OCI-LY1 (cell line): ENCODE data around the gene GLI2.

Experiments used
- H2AFZ ChIP-seq: fragments of 200-600 bp; sonication (generic), shearing (Covaris generic); 2 replicates; pipeline ENCODE4 v1.6.0; 2014; ENCODE audit warnings: antibody characterized with exemption, mild to moderate bottlenecking, low read length
- H3F3A ChIP-seq: fragments of 200-600 bp; sonication (generic), shearing (Covaris generic); 2 replicates; pipeline ENCODE4 v1.6.0; 2014; ENCODE audit warnings: mild to moderate bottlenecking, antibody characterized with exemption, low read length, moderate library complexity; ENCODE audit not compliant: insufficient read depth
- H3K27ac ChIP-seq: fragments of 200-600 bp; sonication (generic); 2 replicates; pipeline ENCODE4 v1.5.1; 2014; ENCODE audit warnings: low read length, mixed run types, mild to moderate bottlenecking, low read depth; ENCODE audit not compliant: poor library complexity, severe bottlenecking
- H3K27me3 ChIP-seq: fragments of 200-600 bp; sonication (generic); 2 replicates; pipeline ENCODE4 v1.6.0; 2014; ENCODE audit warnings: antibody characterized with exemption, mild to moderate bottlenecking, low read length, moderate library complexity; ENCODE audit not compliant: insufficient read depth
- H3K36me3 ChIP-seq: fragments of 200-600 bp; sonication (generic); 2 replicates; pipeline ENCODE4 v1.6.1; 2014; ENCODE audit warnings: mild to moderate bottlenecking, antibody characterized with exemption, low read length, moderate library complexity, mixed read lengths; ENCODE audit not compliant: insufficient read depth
- H3K4me1 ChIP-seq: fragments of 200-600 bp; sonication (generic); 2 replicates; pipeline ENCODE4 v1.5.1; 2014; ENCODE audit warnings: mild to moderate bottlenecking, low read length, moderate library complexity; ENCODE audit not compliant: insufficient read depth, severe bottlenecking
- H3K4me2 ChIP-seq: fragments of 200-600 bp; sonication (generic), shearing (Covaris generic); 2 replicates; pipeline ENCODE4 v1.6.1; 2014; ENCODE audit warnings: low read length
- H3K4me3 ChIP-seq: fragments of 200-600 bp; sonication (generic); 2 replicates; pipeline ENCODE4 v1.5.1; 2014; ENCODE audit warnings: low read length, low read depth, mild to moderate bottlenecking, mixed read lengths; ENCODE audit not compliant: poor library complexity, severe bottlenecking
- H3K79me2 ChIP-seq: fragments of 200-600 bp; shearing (Covaris generic); 2 replicates; pipeline ENCODE4 v1.6.1; 2016; ENCODE audit warnings: mixed run types, low read length, mixed read lengths; ENCODE audit not compliant: insufficient read depth
- H3K9ac ChIP-seq: fragments of 200-600 bp; sonication (generic), shearing (Covaris generic); 2 replicates; pipeline ENCODE4 v1.6.1; 2014; ENCODE audit warnings: mild to moderate bottlenecking, low read length, mixed read lengths
- H3K9me2 ChIP-seq: fragments of 200-600 bp; sonication (generic), shearing (Covaris generic); 2 replicates; pipeline ENCODE4 v1.6.1; 2014; ENCODE audit warnings: low read depth, mild to moderate bottlenecking, low read length, mixed read lengths
- H3K9me3 ChIP-seq: fragments of 200-600 bp; shearing (Covaris generic); 2 replicates; pipeline ENCODE4 v1.6.1; 2014; ENCODE audit warnings: low read length, mixed read lengths
- H4K20me1 ChIP-seq: fragments of 200-600 bp; sonication (generic), shearing (Covaris generic); 2 replicates; pipeline ENCODE4 v1.6.0; 2016; ENCODE audit warnings: mild to moderate bottlenecking, low read length; ENCODE audit not compliant: insufficient read depth
- CTCF ChIP-seq: fragments of 200-600 bp; sonication (generic), shearing (Covaris generic); IDR thresholded peaks from 2 replicates; pipeline ENCODE4 v1.5.1; 2017; ENCODE audit warnings: mild to moderate bottlenecking, antibody characterized with exemption, low read length, moderate library complexity, mixed read lengths
- EZH2 ChIP-seq: fragments of 200-600 bp; sonication (generic), shearing (Covaris generic); IDR thresholded peaks from 2 replicates; pipeline ENCODE4 v1.8.0; 2017; ENCODE audit warnings: borderline replicate concordance, mixed run types, mild to moderate bottlenecking, antibody characterized with exemption, low read length, moderate library complexity, mixed read lengths

Gene GLI2

GRCh38 chr2:120761911-120762310, 26.2 kb downstream of the GLI2 start:
- TF ChIP-seq EZH2 (no peak), CTCF (no peak)
- 0 out of 2 replicates have a peak, but pooled peaks cover 3% of the 10 kb centered on the region for H3K27me3 ChIP-seq
- no peaks in the 10 kb centered on the region for H4K20me1 ChIP-seq
- H3K4me3 ChIP-seq: no peak overlapping the region
- H3K9ac ChIP-seq: no peak overlapping the region
- no peak overlapping the region for H3K4me2 ChIP-seq
- H3K4me1 ChIP-seq: no peaks in the 10 kb centered on the region
- H3K27ac ChIP-seq: no peak overlapping the region
- no peaks in the 10 kb centered on the region for H3F3A ChIP-seq
- H2AFZ ChIP-seq: no peak overlapping the region
- no peaks in the 10 kb centered on the region for H3K79me2 ChIP-seq
- H3K9me2 ChIP-seq: no peaks in the 10 kb centered on the region
- no peaks in the 10 kb centered on the region for H3K36me3 ChIP-seq
- H3K9me3 ChIP-seq: no peaks in the 10 kb centered on the region

GRCh38 chr2:120762341-120763061, 26.8 kb downstream of the GLI2 start:
- TF ChIP-seq CTCF (no peak), EZH2 (no peak)
- Histone ChIP-seq H3K79me2 (no peaks in the 10 kb centered on the region), H3F3A (no peaks in the 10 kb centered on the region), H4K20me1 (no peaks in the 10 kb centered on the region), H3K4me3 (no peak overlapping the region), H3K4me1 (no peaks in the 10 kb centered on the region), H2AFZ (no peak overlapping the region), H3K27ac (no peak overlapping the region), H3K9ac (no peak overlapping the region), H3K27me3 (0 out of 2 replicates have a peak, but pooled peaks cover 3% of the 10 kb centered on the region), H3K9me3 (no peaks in the 10 kb centered on the region), H3K36me3 (no peaks in the 10 kb centered on the region), H3K9me2 (no peaks in the 10 kb centered on the region), H3K4me2 (no peak overlapping the region)

GRCh38 chr2:120763508-120763907, 27.8 kb downstream of the GLI2 start:
- H3K4me2 ChIP-seq: no peak overlapping the region
- no peaks in the 10 kb centered on the region for H4K20me1 ChIP-seq
- H3K4me1 ChIP-seq: no peaks in the 10 kb centered on the region

More at GRCh38 chr2:120763508-120763907, 27.8 kb downstream of the GLI2 start:
- Histone ChIP-seq H3K27me3 (0 out of 2 replicates have a peak, but pooled peaks cover 3% of the 10 kb centered on the region), H3K27ac (no peak overlapping the region), H3K9ac (no peak overlapping the region), H2AFZ (no peak overlapping the region), H3K4me3 (no peak overlapping the region), H3F3A (no peaks in the 10 kb centered on the region), H3K9me3 (no peaks in the 10 kb centered on the region), H3K36me3 (no peaks in the 10 kb centered on the region), H3K9me2 (no peaks in the 10 kb centered on the region), H3K79me2 (no peaks in the 10 kb centered on the region)
- TF ChIP-seq EZH2: no peak
- no peak for TF ChIP-seq CTCF
